AML-193 (cell line): ENCODE measurements around the gene SERPING1.

Source experiments
- DNase-seq, 2 experiments: peaks; one replicate each; lab custom pipeline; 2025; lab: John Stamatoyannopoulos, UW

The SERPING1 gene

DNA sequence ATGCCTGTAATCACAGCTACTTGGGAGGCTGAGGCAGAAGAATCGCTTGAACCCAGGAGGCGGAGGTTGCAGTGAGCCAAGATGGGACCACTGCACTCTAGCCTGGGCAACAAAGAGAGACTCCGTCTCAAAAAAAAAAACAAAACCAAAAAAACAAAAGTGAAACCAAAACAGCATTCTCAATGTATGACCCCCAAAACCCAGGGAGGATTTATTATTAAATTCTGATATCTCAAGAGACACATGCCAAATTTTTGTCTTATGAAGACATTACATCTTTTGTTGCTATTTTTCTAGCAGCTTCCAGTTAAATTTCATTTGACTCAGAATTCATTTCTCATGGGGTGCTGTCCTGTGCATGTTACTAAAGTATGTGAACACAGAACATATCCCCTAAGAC is 55.2 kb downstream of the SERPING1 start:
- DNase-seq: no peak

DNA sequence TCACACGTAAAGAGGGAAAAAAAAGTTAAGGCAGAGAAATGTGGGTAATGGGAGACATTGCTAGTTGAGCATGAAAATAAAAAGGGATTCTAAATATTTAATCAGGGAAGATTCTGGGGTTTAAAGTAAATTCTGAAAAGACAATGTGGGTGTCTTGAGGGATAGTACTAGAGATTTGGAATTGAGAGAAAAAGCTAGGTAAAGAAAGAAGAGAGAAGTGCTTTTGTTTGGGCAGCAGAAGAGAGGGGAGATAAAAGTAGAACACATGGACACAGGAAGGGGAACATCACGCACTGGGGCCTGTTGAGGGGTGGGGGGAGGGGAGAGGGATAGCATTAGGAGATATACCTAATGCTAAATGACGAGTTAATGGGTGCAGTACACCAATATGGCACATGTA is 55.7 kb downstream of the SERPING1 start:
- DNase-seq: no peak

DNA sequence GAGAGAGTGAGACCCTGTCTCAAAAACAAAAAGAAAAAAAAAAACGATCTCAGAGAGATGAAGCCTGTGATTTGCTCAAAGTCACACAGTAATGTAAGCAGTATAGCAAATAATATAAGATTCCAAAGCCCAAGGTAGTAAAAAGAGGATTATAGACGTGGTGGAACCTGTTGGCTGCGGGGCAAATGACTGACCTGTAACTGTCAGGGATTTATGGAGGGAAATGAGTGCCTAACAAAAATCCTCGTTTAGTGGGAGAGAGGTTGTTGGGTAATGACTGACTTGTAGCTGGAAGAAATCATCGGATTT is 59.4 kb downstream of the SERPING1 start:
- no peak for DNase-seq

DNA sequence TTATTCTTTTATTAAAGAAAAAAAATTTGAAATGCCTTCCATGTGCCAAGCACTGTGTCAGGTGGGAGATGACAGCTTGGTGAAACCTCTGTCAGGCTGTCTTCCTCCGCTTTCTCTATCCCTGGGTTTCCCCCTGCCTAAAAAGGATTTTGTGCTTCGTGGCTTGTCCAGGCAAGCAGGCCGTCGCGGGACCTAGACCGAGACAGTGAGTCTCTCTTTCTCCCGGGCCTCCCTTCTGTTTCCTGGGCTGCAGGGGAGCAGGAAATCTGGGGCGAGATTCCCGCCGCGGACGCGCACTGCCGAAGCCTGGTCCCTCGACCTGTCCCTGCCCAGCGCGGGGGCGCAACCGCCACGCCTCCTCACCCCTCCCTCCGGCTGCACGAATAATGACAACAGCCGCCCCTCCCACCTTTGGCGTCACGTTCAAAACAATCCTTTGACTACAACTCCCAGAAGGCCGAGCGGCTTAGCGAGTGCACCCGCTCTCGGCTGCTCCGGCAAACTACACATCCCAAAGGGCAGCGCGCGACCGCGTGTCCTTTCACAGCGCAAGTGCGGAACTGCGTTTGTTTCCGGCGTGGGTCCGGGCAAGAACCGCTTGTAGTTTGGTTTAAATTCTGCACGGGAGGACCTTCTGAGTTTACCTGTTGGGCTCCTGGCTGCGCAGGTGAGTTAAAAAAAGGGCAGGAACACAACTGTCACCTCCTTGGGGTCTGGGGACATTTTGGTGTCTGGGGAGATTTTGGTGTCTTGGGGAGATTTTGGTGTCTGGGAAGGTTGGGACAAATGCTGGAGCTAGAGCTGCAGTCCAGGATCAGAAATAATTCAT is 59.9 kb downstream of the SERPING1 start, which contains the start of gene CLP1:
Gene CLP1 (plus strand): TSS at position 569 of the 829 bp plus-strand sequence. CDS start 1,715 bp downstream, outside the sequence.
- DNase-seq: peak; percentile 95 to 97

DNA sequence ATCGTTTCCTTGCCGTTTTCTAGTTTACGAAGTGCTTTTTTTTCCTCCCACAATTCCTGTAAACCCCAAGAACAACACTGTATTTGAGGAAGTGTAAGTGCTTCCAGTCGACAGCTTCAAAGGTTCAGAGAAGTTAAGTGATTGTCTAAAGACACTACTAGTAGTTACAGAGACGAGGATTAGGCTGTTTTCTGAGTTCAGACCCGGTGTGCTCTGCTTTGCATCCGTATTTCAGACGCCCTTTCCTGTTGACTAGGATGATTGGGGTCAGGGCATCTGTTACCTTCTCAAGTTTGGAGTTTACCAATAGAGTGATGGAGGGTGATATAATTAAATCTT is 60.5 kb downstream of the SERPING1 start:
- peak in 1 of 2 experiments; percentile 16 for DNase-seq

DNA sequence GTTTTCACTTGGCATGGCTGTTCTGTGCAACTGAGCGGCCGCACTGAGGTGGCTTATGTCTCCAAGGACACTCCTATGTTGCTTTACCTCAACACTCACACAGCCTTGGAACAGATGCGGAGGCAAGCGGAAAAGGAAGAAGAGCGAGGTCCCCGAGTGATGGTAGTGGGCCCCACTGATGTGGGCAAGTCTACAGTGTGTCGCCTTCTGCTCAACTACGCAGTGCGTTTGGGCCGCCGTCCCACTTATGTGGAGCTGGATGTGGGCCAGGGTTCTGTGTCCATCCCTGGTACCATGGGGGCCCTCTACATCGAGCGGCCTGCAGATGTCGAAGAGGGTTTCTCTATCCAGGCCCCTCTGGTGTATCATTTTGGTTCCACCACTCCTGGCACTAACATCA is 62.2 kb downstream of the SERPING1 start:
- DNase-seq: no peak

DNA sequence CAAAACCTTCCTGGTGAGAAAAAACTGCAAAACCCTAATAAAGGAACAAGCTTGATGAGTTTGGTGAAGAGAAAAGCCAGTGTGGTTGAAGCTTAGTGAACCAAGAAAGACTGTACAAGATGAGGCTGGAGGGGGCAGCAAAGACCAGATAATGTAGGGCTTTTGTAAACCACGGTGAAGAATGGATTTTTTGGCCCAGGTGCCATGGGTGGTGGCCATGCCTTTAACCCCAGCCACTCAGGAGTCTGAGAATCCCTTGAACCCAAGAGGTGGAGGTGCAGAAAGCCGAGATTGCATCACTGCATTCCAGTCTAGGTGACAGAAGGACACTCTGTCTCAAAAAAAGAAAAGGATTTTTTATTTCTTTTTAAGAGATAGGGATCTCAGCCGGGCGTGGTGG is 65.4 kb downstream of the SERPING1 start:
- peak; percentile 12 to 31 for DNase-seq

DNA sequence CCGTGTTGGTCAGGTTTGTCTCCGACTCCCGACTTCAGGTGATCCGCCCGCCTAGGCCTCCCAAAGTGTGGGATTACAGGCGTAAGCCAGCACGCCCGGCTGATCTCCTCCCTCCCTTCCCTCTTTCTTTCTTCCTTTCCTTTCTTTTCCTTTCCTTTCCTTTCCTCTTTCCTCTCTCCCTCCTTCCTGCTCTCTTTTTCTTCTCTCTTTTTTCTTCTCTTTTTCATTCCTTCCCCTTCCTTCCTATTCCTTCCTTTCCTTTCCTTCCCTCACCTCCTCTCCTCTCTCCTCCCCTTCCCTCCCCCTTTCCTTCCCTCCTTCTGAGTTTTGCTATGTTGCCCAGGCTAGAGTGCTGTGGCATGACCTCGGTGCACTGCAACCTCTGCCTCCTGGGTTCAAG is 66.5 kb downstream of the SERPING1 start:
- no peak for DNase-seq
